Measurements from ENCODE around the gene CDKN1C. TPM values are rescaled to one million over a fixed set of nuclear protein-coding genes. Genes with fewer than 3 reads are reported as not detected.

The CDKN1C gene
- total and polyA plus RNA-seq, 12 donors, result 16.9 to 55.3 (median 26.6) TPM

GRCh38 chr11:2933375-2934020 lies 47.9 kb upstream of the CDKN1C start:
- ATAC-seq, result peak; percentile 7 to 54 (median 42)
- H3K27ac ChIP-seq, result peak overlapping the region in 1 of 10 donors; percentile 71
- intact Hi-C loops (cut with DNase I), result no loop called here
- peaks cover 0 to 15% (median 5%) of the 10 kb centered on the region in 11 donors for H3K9me3 ChIP-seq
- no peaks in the 10 kb centered on the region for H3K36me3 ChIP-seq
- H3K27me3 ChIP-seq, result peaks cover 0 to 29% (median 22%) of the 10 kb centered on the region in 7 donors
- WGBS, 2 donors, result 46 to 54% methylated on average over 12 of the region's 12 CpGs
- no peak for TF ChIP-seq CTCF (IDR thresholded peaks at IDR 0.05)
- peaks cover 8 to 39% (median 20%) of the 10 kb centered on the region in 9 donors for H3K4me1 ChIP-seq
- DNase-seq, result peak; percentile 39 to 68
- H3K4me3 ChIP-seq, result no peak overlapping the region

- ATAC-seq, result no peak
- no peak for DNase-seq
- Histone ChIP-seq H3K4me3 (no peak overlapping the region), H3K36me3 (no peaks in the 10 kb centered on the region), H3K27me3 (peaks cover 0 to 35% (median 28%) of the 10 kb centered on the region in 7 donors), H3K9me3 (peaks cover 0 to 10% (median 5%) of the 10 kb centered on the region in 11 donors), H3K27ac (peak overlapping the region in 1 of 10 donors; percentile 71), H3K4me1 (peaks cover 9 to 46% (median 23%) of the 10 kb centered on the region in 9 donors)
- no peak for TF ChIP-seq CTCF (IDR thresholded peaks at IDR 0.05)
- whole genome bisulfite sequencing, 2 donors, result 59 to 73% methylated on average over 15 of the region's 15 CpGs
- intact Hi-C loops (cut with DNase I), result no loop called here
Observed at GRCh38 chr11:2932850-2933251, 47.3 kb upstream of the CDKN1C start.

GRCh38 chr11:2931771-2932738 lies 46.5 kb upstream of the CDKN1C start:
- H3K27me3 ChIP-seq, result peaks cover 0 to 43% (median 36%) of the 10 kb centered on the region in 7 donors
- no peak for DNase-seq
- no peak for TF ChIP-seq CTCF (IDR thresholded peaks at IDR 0.05)
- H3K9me3 ChIP-seq, result peaks cover 0 to 2% (median 0%) of the 10 kb centered on the region in 11 donors
- no peak overlapping the region for H3K4me3 ChIP-seq
- 80 to 81% methylated on average over 13 of the region's 13 CpGs for WGBS, 2 donors
- H3K36me3 ChIP-seq, result no peaks in the 10 kb centered on the region
- no peak for ATAC-seq
- peaks cover 9 to 46% (median 23%) of the 10 kb centered on the region in 9 donors for H3K4me1 ChIP-seq
- H3K27ac ChIP-seq, result no peak overlapping the region
- intact Hi-C loops (cut with DNase I), result no loop called here

- WGBS, 2 donors, result 75 to 86% methylated on average over 4 of the region's 4 CpGs
- no peak for DNase-seq
- no peaks in the 10 kb centered on the region for H3K9me3 ChIP-seq
- no peak for ATAC-seq
- H3K27me3 ChIP-seq, result peaks cover 0 to 50% (median 39%) of the 10 kb centered on the region in 7 donors
- peaks cover 9 to 46% (median 23%) of the 10 kb centered on the region in 9 donors for H3K4me1 ChIP-seq
- TF ChIP-seq CTCF (IDR thresholded peaks at IDR 0.05), result no peak
- H3K36me3 ChIP-seq, result no peaks in the 10 kb centered on the region
- no peak overlapping the region for H3K27ac ChIP-seq
- intact Hi-C loops (cut with DNase I), result no loop called here
- no peak overlapping the region for H3K4me3 ChIP-seq
Observed at GRCh38 chr11:2931420-2931746, 45.8 kb upstream of the CDKN1C start.

Data from heart right ventricle (tissue), 16 donors.